Bronchial epithelial cell (primary cell): Measurements from ENCODE around the gene AIDA. TPM values are rescaled to one million over a fixed set of nuclear protein-coding genes. Genes with fewer than 3 reads are reported as not detected.
"Not testable (repeated sequence)": the region's sequence is repeated elsewhere in the genome, so short reads cannot be mapped to it uniquely, and the experiment has no call there.

Experiments used
- DNase-seq: peaks from one replicate; pipeline ENCODE4 v3.0.0-alpha.2; 2010; ENCODE audit warnings: low read depth
- FAIRE-seq: peaks from 2 replicates; lab custom pipeline; 2011; peaks lifted over from hg19 to GRCh38; lab: Jason Lieb, UNC
- H3K27me3 ChIP-seq: 2 replicates; pipeline ENCODE4 v1.5.1; 2011; ENCODE audit warnings: low read length; ENCODE audit not compliant: control insufficient read depth, insufficient read depth
- H3K36me3 ChIP-seq: 2 replicates; pipeline ENCODE4 v1.5.1; 2011; ENCODE audit warnings: low read length; ENCODE audit not compliant: control insufficient read depth, insufficient read depth
- H3K4me3 ChIP-seq: 2 replicates; pipeline ENCODE4 v1.5.1; 2011; ENCODE audit warnings: mild to moderate bottlenecking, low read depth, low read length, control low read depth
- CTCF ChIP-seq: IDR thresholded peaks from 2 replicates; pipeline ENCODE4 v1.5.1; 2011; ENCODE audit warnings: mild to moderate bottlenecking, moderate library complexity, low read length, control low read depth, inconsistent platforms; ENCODE audit not compliant: insufficient read depth, severe bottlenecking
- total RNA-seq: library from RNA; depleted of rRNA; stranded (reverse); fragments of >200 nt; gene quantifications from 2 replicates; pipeline ENCODE4 v1.2.1, GENCODE V29; 2014

The AIDA gene
- total RNA-seq, 1 donor from 2014 or later, result 25.0 TPM

GRCh38 chr1:222751255-222751654 lies 39.0 kb upstream of the AIDA start:
- FAIRE-seq (no peak), DNase-seq (no peak)
- Histone ChIP-seq H3K4me3 (no peak overlapping the region), H3K27me3 (no peaks in the 10 kb centered on the region), H3K36me3 (no peaks in the 10 kb centered on the region)
- no peak for TF ChIP-seq CTCF

DNA sequence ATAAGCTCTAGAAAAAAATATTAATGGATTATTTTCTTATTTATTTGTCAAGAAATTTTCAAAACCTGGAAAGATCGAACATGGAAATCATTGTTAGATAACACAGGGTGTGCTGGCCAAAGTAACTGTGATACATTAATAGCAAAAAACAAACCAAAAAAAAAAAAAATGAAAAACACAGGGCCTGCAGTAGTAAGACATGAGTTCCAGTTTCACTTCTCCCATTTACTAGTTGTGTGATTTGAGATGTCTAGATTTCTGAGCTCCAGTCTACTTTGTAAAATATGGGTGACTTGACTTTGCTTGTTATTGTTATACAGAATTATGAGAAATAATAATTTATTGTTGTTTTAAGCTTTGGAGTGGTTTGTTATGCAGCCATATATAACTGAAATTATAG lies 38.4 kb upstream of the AIDA start:
- FAIRE-seq, result no peak
- Histone ChIP-seq H3K36me3 (no peaks in the 10 kb centered on the region), H3K27me3 (no peaks in the 10 kb centered on the region), H3K4me3 (no peak overlapping the region)
- no peak for DNase-seq
- TF ChIP-seq CTCF, result no peak

DNA sequence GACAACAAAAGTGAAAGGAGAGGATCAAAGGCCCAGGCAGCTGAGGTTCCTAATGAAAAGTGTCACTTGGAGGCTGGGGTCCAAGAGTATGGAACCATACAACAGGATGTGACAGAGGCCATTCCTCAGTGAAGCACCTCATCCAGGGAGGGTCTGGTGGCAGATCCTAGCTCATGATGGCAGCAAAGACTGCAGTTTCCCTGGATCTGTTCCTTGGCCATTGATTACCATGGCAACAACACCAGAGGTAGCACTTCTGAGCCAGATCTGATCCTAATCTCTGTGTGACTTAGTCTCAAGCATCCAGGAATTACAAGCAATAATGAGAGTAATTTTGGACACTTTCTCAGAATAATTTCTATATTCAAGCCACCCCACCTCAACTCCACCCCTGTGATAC lies 37.6 kb upstream of the AIDA start:
- no peak overlapping the region for H3K4me3 ChIP-seq
- H3K27me3 ChIP-seq, result no peaks in the 10 kb centered on the region
- FAIRE-seq (no peak), DNase-seq (no peak)
- TF ChIP-seq CTCF, result no peak
- no peaks in the 10 kb centered on the region for H3K36me3 ChIP-seq

- not testable (repeated sequence) for H3K36me3 ChIP-seq, FAIRE-seq, DNase-seq, H3K4me3 ChIP-seq, H3K27me3 ChIP-seq
These were observed 29.6 kb upstream of the AIDA start for GRCh38 chr1:222741630-222742457.

DNA sequence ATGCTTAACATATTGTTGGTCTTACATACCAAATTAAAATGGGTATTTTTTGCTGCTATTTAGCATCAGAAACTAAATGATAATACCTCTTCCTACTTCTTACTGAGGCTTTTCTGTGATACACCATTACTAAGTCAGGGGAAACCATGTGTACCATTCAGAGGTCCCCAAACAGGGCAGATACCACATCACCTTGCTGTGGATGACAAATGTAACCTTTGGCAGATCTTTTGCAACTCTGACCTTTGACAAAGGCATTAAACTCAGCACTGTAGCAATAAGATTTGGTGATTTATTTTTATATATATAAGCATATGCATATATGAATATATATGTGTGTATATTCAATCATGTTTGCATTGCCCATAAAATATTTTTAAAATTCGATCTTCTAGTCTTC lies 27.6 kb upstream of the AIDA start:
- Histone ChIP-seq H3K36me3 (no peaks in the 10 kb centered on the region), H3K4me3 (no peak overlapping the region), H3K27me3 (no peaks in the 10 kb centered on the region)
- FAIRE-seq, result no peak
- no peak for TF ChIP-seq CTCF
- no peak for DNase-seq

DNA sequence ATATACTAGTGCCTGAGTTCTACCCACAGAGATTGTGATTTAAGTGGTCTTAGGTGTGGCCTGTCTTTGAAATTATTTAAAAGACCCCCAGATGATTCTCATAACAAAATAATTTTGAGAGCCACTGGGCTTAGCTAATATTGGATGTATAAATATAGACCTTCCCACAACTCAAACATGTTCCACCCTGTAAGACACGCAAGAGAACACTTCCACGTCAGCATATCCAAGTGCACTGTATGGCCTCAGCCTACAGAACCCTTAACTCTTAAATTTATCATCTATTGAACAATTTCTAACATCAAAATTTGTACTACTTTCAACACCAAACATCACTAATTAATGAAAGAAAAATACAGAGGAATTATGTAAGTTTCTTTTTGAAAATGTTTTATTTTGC lies 27.2 kb upstream of the AIDA start:
- DNase-seq, result no peak
- Histone ChIP-seq H3K27me3 (no peaks in the 10 kb centered on the region), H3K4me3 (no peak overlapping the region), H3K36me3 (no peaks in the 10 kb centered on the region)
- FAIRE-seq, result no peak
- TF ChIP-seq CTCF, result no peak
